Hepatocyte (in vitro differentiated cells): ENCODE measurements around the gene KPNA6.

Source experiments
- EZH2 ChIP-seq: fragments of 200-600 bp; sonication (generic); IDR thresholded peaks from 2 replicates; pipeline ENCODE4 v1.6.1; 2016; ENCODE audit warnings: antibody characterized with exemption, mild to moderate bottlenecking, borderline replicate concordance
- TF ChIP-seq, protein P1 (sequence below): fragments of 200-600 bp; sonication (generic); IDR thresholded peaks from 2 replicates; pipeline ENCODE4 v1.5.1; 2016; ENCODE audit warnings: antibody characterized with exemption, mild to moderate bottlenecking; ENCODE audit not compliant: poor library complexity

- TF ChIP-seq, protein P1, sequence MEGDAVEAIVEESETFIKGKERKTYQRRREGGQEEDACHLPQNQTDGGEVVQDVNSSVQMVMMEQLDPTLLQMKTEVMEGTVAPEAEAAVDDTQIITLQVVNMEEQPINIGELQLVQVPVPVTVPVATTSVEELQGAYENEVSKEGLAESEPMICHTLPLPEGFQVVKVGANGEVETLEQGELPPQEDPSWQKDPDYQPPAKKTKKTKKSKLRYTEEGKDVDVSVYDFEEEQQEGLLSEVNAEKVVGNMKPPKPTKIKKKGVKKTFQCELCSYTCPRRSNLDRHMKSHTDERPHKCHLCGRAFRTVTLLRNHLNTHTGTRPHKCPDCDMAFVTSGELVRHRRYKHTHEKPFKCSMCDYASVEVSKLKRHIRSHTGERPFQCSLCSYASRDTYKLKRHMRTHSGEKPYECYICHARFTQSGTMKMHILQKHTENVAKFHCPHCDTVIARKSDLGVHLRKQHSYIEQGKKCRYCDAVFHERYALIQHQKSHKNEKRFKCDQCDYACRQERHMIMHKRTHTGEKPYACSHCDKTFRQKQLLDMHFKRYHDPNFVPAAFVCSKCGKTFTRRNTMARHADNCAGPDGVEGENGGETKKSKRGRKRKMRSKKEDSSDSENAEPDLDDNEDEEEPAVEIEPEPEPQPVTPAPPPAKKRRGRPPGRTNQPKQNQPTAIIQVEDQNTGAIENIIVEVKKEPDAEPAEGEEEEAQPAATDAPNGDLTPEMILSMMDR, result no peak
- no peak for TF ChIP-seq EZH2
Measured at GRCh38 chr1:32107742-32108661, at the start of gene KPNA6.
